ENCODE results near the gene FTCDNL1.

GRCh38 chr2:199875400-199875799 is 24.4 kb upstream of the FTCDNL1 start:
- no peak for TF ChIP-seq GATA2 (IDR thresholded peaks at IDR 0.05; ENCODE audit: low read depth, low read length)
- TF ChIP-seq GATA3 (IDR thresholded peaks at IDR 0.05; ENCODE audit: low read depth, low read length): no peak
